HG02623 (cell line): Measurements from ENCODE around the gene PLA2G12B.

Experiments used
- ATAC-seq: cut with Tn5 transposase; IDR thresholded peaks from one replicate; pipeline ENCODE4 v1.9.1; 2021; ENCODE audit warnings: moderate library complexity; ENCODE audit not compliant: unreplicated experiment

Gene PLA2G12B

DNA sequence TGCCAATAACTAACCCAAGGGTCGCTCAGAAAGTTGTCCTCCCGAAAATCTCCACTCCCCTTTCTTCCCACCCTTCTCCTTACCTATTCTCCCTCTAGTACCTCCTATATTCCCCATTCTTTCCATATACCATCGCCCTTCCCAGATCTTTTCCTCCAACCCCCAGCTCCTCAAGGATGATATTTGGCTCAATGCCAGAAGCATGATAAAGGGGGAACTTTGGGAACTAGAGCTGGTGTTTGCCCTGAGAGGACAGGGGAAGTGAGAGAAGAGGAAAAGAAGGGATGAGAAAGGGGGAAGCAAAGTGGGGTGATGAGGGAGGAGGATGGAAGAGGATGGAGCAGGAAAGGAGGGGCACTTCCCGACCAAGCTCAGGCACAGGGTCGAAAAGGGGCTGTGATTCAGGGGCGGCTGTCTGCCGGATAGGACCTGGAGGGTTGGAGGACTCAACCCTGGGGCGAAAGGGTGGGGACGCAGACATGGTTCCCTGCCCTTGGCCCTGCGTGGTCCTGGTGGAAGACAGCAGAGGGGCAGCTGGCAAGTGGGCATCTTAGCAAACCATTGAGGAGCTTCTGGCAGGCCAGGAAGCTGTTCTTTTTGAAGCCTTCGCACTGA is 59.3 kb downstream of the PLA2G12B start:
- ATAC-seq: no peak

DNA sequence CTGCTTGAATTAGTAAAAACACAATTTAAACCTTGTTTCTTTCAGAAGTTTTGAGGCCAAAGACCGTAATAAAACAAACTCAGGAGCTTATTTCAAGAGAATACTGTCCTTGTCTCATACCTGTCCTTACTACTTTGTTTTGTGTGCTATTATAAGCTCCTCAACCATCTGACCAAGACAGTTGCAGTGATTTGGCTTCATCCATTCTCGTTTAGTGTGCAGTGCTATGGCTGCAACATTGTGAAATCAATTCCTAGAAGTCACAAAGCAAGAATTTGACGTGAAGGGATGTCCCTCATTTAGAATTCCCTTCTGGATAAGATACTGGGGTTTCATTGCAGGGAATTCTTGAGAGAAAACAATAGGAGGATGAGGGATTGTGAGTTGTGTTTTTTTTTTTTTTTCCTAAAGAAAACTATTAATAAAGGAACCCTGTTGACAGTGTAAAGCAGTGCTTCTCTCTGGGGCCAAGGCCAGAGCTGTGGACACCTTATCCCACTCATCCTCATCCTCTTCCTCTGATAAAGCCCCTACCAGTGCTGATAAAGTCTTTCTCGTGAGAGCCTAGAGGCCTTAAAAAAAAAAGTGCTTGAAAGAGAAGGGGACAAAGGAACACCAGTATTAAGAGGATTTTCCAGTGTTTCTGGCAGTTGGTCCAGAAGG is 61.3 kb downstream of the PLA2G12B start, which contains the start of gene OIT3:
Gene OIT3, plus strand, starts transcription at position 604 of the 663 bp plus-strand sequence. CDS start 60 bp downstream, outside the sequence.
- ATAC-seq: no peak

DNA sequence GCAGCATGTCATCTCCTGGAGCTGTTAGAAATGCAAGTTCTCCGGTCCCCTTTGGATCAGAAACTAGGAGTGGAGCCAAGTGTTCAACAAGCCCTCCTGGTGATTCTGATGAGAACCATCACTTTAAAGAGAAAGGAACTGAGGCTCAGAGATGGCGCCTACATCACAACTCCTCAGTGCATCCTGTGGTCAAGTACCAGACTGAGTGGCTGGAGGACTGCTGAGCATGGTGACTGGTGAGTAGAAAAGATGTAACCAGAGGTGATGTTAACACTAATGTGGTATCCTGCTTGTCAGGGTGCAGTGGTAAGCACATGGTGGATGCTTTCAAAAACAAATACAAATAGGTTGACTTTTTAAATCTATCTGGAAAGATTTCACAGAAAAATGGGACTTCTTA is 64.5 kb downstream of the PLA2G12B start:
- no peak for ATAC-seq

DNA sequence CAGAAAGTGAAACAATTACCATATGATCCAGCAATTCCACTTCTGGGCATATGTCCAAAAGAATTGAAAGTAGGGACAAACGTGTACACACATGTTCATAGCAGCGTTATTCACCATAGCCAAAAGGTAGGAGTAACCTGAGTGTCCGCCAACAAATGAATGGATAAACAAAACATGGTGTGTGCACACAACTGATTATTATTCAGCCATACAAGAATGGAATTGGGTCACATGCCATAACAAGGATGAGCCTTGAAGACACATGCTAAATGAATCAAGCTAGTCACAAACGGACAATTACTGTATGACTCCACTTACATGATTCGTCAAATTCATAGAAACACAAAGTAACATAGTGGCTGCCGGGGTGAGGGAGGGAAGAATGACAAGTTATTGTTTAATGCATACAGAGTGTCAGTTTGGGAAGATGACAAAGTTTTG is 65.2 kb downstream of the PLA2G12B start:
- ATAC-seq: no peak

DNA sequence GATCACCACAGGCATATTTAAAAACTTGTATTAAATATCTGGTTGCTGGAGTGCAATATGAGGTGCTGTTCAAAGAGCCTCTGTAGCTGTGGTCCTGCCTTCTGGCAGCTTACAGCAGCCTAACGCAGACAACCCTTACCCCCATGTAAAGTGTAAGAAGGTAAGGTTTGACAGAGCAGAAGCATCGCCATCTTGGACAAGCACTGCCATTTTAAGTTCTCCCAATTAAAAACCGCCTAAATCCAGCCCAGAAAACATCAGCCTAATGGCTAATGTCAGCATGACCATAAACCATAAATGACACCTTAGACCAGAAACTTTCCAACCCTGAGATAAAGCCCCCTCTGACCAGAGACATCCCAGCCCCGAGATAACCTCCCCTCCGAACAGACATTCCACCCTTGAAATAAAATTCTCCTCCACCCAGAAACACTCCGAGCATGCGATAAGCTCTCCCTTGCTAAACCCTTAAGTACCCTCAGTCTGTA is 66.4 kb downstream of the PLA2G12B start:
- no peak for ATAC-seq

DNA sequence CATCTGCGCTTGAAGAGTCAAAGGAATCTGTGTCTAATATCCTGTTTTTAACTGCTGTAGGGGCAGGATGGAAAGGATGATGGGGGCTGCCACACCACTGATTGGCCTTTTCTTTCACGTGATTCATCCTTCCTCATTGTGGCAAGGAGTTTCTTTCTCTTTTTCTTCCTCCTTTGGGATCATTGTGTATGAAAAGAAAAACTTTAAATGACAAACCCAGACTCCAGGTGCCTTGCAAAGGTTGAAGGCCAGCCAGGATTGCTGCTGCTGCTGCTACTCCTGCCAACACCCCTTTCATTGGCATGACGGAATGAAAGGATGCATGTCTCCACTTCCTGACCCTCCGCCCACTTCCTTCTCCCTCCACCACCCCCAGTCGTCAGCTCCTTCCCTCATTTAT is 67.6 kb downstream of the PLA2G12B start:
- ATAC-seq: no peak

DNA sequence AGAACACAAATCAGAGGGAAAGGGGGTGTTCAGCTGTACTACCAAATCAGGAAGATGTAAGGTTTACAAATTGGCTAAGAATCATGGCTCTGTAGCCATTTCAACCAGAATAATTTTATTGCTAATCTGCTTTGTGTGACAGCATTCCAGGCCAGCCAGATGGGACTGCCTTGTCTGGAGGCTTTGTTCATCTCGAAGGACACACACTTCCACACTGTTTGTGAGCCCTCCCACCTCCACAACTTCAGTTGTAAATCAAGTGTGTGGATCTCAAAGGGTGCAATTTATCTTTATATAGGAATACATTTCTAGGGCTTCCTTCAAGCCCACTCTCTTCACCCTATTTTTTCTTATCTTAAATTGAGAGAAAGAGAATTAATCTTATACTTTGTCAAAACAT is 68.0 kb downstream of the PLA2G12B start:
- no peak for ATAC-seq

DNA sequence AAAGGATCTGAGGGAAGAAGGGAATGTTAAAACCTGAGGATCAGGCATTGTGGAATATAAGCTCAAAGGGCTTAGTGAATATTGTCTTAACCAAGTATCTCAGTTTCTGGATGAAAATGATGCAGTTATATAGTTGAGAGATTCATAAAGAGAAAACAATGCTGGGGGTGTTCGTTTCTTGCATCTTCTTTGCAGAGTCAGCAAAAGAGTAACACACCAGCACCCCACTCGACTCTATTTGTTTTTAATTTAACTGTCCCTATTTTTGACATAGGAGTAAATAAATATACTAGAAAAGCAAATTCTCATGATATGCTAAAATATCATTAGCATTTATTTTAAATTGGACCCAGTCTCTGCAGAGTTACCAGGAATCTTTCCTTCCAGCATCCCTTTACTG is 68.7 kb downstream of the PLA2G12B start:
- ATAC-seq: no peak
